Mucosa of descending colon (tissue), 3 donors: ENCODE data around the gene PTPRT. TPM values are rescaled to one million over a fixed set of nuclear protein-coding genes. Genes with fewer than 3 reads are reported as not detected.

Experiments
- ATAC-seq: fragments of 200-7000 bp; cut with Tn5 transposase; one replicate; pipeline ENCODE4 v1.9.1; 2020; ENCODE audit warnings: mild to moderate bottlenecking, moderate library complexity
- DNase-seq, 3 donors: peaks; one replicate each; pipeline ENCODE4 v3.0.0-alpha.2; 2020
- H3K36me3 ChIP-seq: fragments of 200-600 bp; one replicate; pipeline ENCODE4 v1.8.0; 2021; ENCODE audit warnings: low read depth, mild to moderate bottlenecking
- H3K4me1 ChIP-seq: fragments of 200-600 bp; one replicate; pipeline ENCODE4 v1.8.0; 2021; ENCODE audit warnings: low read depth, mild to moderate bottlenecking
- H3K4me3 ChIP-seq: fragments of 200-600 bp; one replicate; pipeline ENCODE4 v1.8.0; 2021; ENCODE audit warnings: mild to moderate bottlenecking
- H3K9me3 ChIP-seq: fragments of 200-600 bp; one replicate; pipeline ENCODE4 v1.8.0; 2021; ENCODE audit warnings: mild to moderate bottlenecking
- intact Hi-C, 2 donors: fragments of 100-400 bp; cut with DNase I in 1 of 2; cut with micrococcal nuclease in 1 of 2; formaldehyde crosslinking; loops; one replicate each; pipeline versions ENCODE4 v1.11.0 to v1.11.1; 2022; cut with DNase I, micrococcal nuclease
- long read RNA-seq, 2 donors: library from polyadenylated mRNA; unstranded; transcript quantifications; one replicate each; pipeline ENCODE4 v2.0.0, GENCODE V29; 2019 to 2021
- total RNA-seq, 3 donors: library from RNA; stranded (reverse); fragmentation: NEBNext Ultra II Directional in 2 of 3; extraction: Animal tissue kit (Norgen Biotek cat#: 25700) in 2 of 3; gene quantifications; one replicate each; pipeline versions ENCODE4 v1.2.1 to v1.2.4, GENCODE V29; 2021 to 2023
- TF ChIP-seq, protein P1 (sequence below): fragments of 200-600 bp; IDR thresholded peaks from one replicate; pipeline ENCODE4 v1.8.0; 2022; ENCODE audit warnings: antibody characterized with exemption, mild to moderate bottlenecking
- donor health status: DM: no; HTN: no; CAD: no; lungs with moderate emphysema.
- donor health status: DM: no; HTN: no; CAD: no.
- donor health status: DM: no; HTN: yes; CAD: no.

PTPRT gene
- total RNA-seq: under 1 TPM; 0.19 to 0.43 (median 0.38) TPM
- long read RNA-seq, donor 1: 0 reads
- long read RNA-seq, donor 2: 0 reads

GRCh38 chr20:43189554-43190331, at the start of gene PTPRT:
TSS of gene PTPRT (minus strand) at chr20:43189906. CDS start at chr20:43189733, 173 bp downstream.
- TF ChIP-seq, protein P1, sequence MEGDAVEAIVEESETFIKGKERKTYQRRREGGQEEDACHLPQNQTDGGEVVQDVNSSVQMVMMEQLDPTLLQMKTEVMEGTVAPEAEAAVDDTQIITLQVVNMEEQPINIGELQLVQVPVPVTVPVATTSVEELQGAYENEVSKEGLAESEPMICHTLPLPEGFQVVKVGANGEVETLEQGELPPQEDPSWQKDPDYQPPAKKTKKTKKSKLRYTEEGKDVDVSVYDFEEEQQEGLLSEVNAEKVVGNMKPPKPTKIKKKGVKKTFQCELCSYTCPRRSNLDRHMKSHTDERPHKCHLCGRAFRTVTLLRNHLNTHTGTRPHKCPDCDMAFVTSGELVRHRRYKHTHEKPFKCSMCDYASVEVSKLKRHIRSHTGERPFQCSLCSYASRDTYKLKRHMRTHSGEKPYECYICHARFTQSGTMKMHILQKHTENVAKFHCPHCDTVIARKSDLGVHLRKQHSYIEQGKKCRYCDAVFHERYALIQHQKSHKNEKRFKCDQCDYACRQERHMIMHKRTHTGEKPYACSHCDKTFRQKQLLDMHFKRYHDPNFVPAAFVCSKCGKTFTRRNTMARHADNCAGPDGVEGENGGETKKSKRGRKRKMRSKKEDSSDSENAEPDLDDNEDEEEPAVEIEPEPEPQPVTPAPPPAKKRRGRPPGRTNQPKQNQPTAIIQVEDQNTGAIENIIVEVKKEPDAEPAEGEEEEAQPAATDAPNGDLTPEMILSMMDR: no peak
- no peak for DNase-seq
- intact Hi-C loops: loop anchor here in 1 of 2 donors (5.0 kb wide), 1 partner anchor 987 kb away; no protein-coding TSS in a partner anchor
- Histone ChIP-seq H3K9me3 (no peaks in the 10 kb centered on the region), H3K4me1 (no peaks in the 10 kb centered on the region), H3K36me3 (no peaks in the 10 kb centered on the region), H3K4me3 (no peak within 1 kb of the TSS)
- no peak for ATAC-seq

DNA sequence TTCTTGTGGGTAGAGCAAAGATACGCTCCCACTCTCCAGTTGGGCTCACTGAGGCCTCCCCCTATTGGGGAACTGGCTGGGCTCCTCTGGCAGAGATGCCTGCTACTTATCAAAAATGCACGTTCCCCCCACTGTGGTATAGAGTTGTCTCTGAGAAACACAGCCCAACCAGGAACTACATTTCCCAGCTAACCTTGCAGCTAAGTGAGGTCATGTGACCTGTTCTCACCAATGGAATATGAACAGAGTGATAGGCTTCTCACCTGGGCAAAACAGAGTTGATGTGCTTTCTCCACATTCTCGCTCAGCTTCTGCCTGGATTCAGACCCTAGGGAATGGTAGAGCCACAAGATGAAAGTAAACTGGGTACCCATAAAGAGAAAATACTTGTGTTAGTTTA, 49.1 kb upstream of the PTPRT start:
- intact Hi-C loops: no loop called here
- Histone ChIP-seq H3K4me3 (no peak overlapping the region), H3K4me1 (no peaks in the 10 kb centered on the region), H3K9me3 (no peaks in the 10 kb centered on the region), H3K36me3 (no peaks in the 10 kb centered on the region)
- no peak for ATAC-seq
- TF ChIP-seq, protein P1: no peak
- DNase-seq: no peak

DNA sequence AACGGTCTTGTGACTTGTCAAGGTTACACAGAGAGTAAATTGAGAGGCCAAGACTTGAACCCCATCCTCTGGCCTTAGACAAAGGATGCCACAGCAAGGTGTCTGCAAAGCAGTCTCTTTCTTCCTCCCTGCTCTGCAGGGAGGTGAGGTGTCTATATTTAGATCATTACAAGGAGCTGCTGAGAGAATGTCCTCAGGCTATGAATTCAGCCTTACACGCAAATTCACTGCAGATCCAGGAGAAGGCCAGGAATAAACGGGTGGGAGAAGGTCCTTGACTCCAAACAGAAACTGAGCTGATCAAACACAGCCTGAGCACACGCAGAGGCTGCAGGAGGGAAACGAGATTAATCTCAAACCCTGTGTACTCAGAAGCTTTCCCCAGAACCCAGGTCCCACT, 48.6 kb upstream of the PTPRT start:
- no peak for ATAC-seq
- Histone ChIP-seq H3K4me3 (no peak overlapping the region), H3K9me3 (no peaks in the 10 kb centered on the region), H3K36me3 (no peaks in the 10 kb centered on the region), H3K4me1 (no peaks in the 10 kb centered on the region)
- intact Hi-C loops: no loop called here
- DNase-seq: no peak
- TF ChIP-seq, protein P1: no peak

DNA sequence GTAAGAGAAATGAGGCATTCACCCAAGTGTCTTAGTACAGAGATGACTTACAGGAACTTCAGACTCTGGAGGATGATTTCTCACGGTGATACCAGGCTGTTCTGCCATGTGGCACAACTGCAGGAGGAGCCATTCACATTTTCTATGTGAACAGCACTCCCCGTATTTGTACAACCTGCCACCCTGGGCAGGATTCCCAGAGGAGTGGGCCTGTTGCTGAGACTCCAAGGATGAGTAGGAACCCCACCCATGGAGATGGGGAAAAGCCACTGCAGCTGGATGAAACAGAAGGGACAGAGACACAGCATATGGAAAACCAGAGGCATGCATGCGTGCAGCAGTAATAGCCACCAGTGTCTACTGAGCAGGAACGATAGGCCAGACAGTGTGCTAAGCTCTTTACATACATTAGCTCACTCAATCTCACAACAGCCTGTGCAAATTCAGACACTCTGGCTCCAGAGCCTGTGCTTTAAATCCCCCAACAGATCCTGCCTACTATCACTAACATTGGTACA, 48.0 kb upstream of the PTPRT start:
- Histone ChIP-seq H3K4me3 (no peak overlapping the region), H3K4me1 (no peaks in the 10 kb centered on the region), H3K36me3 (no peaks in the 10 kb centered on the region), H3K9me3 (no peaks in the 10 kb centered on the region)
- DNase-seq (no peak), ATAC-seq (no peak)
- TF ChIP-seq, protein P1: no peak
- intact Hi-C loops: no loop called here

GRCh38 chr20:43235998-43236397, 46.3 kb upstream of the PTPRT start:
- no peaks in the 10 kb centered on the region for H3K9me3 ChIP-seq
- TF ChIP-seq, protein P1: no peak
- ATAC-seq (no peak), DNase-seq (no peak)
- no peaks in the 10 kb centered on the region for H3K4me1 ChIP-seq
- intact Hi-C loops: no loop called here
- H3K4me3 ChIP-seq: no peak overlapping the region
- H3K36me3 ChIP-seq: no peaks in the 10 kb centered on the region
